HG03432 (cell line): ENCODE measurements around the gene CRNKL1.

Experiments
- ATAC-seq: cut with Tn5 transposase; IDR thresholded peaks from one replicate; pipeline ENCODE4 v1.9.1; 2021; ENCODE audit warnings: mild to moderate bottlenecking, moderate library complexity; ENCODE audit not compliant: unreplicated experiment

CRNKL1 gene

GRCh38 chr20:20052074-20052970 is at the start of gene CRNKL1, which contains the start of gene CFAP61:
Gene CRNKL1 (minus strand): TSS chr20:20052466. CDS start chr20:20052342, 124 bp downstream.
Gene CFAP61 (plus strand): TSS chr20:20052532. CDS start chr20:20056654, 4,122 bp downstream.
- ATAC-seq = peak; percentile 95

- ATAC-seq = no peak
These were observed 48.6 kb upstream of the CRNKL1 start for GRCh38 chr20:20100881-20101280.

- no peak for ATAC-seq
These were observed 44.2 kb upstream of the CRNKL1 start for GRCh38 chr20:20096421-20096820.

GRCh38 chr20:20095114-20095872 is 43.0 kb upstream of the CRNKL1 start:
- ATAC-seq = no peak

GRCh38 chr20:20094410-20094809 is 42.1 kb upstream of the CRNKL1 start:
- ATAC-seq = no peak

GRCh38 chr20:20092827-20093226 is 40.6 kb upstream of the CRNKL1 start:
- no peak for ATAC-seq

- ATAC-seq = no peak
These were observed 37.7 kb upstream of the CRNKL1 start for GRCh38 chr20:20089939-20090338.

- ATAC-seq = no peak
These were observed 36.8 kb upstream of the CRNKL1 start for GRCh38 chr20:20089018-20089417.

- ATAC-seq = no peak
These were observed 33.5 kb upstream of the CRNKL1 start for GRCh38 chr20:20085812-20086211.

GRCh38 chr20:20085071-20085470 is 32.8 kb upstream of the CRNKL1 start:
- ATAC-seq = no peak

- ATAC-seq = no peak
These were observed 32.1 kb upstream of the CRNKL1 start for GRCh38 chr20:20084296-20084752.

- no peak for ATAC-seq
These were observed 31.5 kb upstream of the CRNKL1 start for GRCh38 chr20:20083807-20084206.

GRCh38 chr20:20079102-20079784 is 27.0 kb upstream of the CRNKL1 start:
- ATAC-seq = no peak

- ATAC-seq = no peak
These were observed 25.8 kb upstream of the CRNKL1 start for GRCh38 chr20:20078041-20078440.

- ATAC-seq = no peak
These were observed 24.2 kb upstream of the CRNKL1 start for GRCh38 chr20:20076297-20077065.

GRCh38 chr20:20075032-20075431 is 22.8 kb upstream of the CRNKL1 start:
- ATAC-seq = no peak

GRCh38 chr20:20073801-20074371 is 21.6 kb upstream of the CRNKL1 start:
- ATAC-seq = no peak

- no peak for ATAC-seq
These were observed 18.8 kb upstream of the CRNKL1 start for GRCh38 chr20:20070871-20071726.

- ATAC-seq = no peak
These were observed 13.1 kb upstream of the CRNKL1 start for GRCh38 chr20:20065361-20065760.
